ENCODE results near the gene CYP3A4. TPM values are rescaled to one million over a fixed set of nuclear protein-coding genes. Genes with fewer than 3 reads are reported as not detected.
A peak's percentile ranks its signal among the peaks of the same experiment; 100 is the strongest.
"Not testable (repeated sequence)": the region's sequence is repeated elsewhere in the genome, so short reads cannot be mapped to it uniquely, and the experiment has no call there.

The CYP3A4 gene
- 0.24 TPM for total RNA-seq

DNA sequence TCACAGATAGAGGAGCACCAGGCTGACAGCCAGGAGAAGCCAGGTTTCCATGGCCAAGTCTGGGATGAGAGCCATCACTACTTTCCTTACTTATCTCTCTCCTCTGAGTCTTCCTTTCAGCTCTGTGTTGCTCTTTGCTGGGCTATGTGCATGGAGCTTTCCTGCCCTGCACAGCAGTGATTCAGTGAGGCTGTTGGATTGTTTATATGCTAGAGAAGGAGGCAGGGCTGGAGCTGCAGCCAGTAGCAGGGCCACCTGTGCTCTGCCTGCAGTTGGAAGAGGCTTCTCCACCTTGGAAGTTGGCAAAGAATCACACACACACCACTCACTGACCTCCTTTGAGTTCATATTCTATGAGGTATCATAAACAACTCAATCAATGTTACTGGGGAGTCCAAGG lies at the start of gene CYP3A4:
TSS of gene CYP3A4 (minus strand) at position 178 of the 400 bp plus-strand sequence. CDS start at position 75, 103 bp downstream.
- ATAC-seq: no peak

DNA sequence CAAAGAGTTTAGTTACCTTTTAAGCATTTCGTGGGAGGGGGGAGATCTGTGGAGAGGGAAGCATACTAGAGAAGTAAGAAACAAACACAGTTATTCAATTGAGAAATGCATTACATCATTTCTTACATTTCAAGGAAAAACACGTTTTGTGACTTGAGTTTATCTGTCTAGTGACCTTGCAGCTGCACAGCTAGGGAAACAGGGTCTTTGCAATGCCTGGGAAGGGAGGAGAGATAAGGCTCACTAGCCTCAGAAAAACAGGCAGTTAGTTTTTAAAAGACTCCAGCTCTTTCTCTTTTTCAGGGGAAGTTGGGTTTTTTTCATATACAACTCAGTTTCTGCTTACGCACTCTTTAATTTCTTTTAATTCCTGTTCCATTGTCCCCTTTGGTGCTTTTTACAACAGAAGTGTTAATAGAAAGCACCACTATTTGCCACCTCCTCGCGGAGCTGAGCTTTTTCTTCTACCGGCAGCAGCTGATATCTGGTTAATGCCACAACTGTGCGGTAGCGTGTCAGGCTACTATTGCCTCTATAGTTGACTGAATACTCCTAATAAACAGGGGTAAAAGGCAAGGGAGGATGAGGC lies 49.4 kb upstream of the CYP3A4 start:
- ATAC-seq: no peak

GRCh38 chr7:99831595-99831994 lies 47.6 kb upstream of the CYP3A4 start:
- ATAC-seq: no peak

DNA sequence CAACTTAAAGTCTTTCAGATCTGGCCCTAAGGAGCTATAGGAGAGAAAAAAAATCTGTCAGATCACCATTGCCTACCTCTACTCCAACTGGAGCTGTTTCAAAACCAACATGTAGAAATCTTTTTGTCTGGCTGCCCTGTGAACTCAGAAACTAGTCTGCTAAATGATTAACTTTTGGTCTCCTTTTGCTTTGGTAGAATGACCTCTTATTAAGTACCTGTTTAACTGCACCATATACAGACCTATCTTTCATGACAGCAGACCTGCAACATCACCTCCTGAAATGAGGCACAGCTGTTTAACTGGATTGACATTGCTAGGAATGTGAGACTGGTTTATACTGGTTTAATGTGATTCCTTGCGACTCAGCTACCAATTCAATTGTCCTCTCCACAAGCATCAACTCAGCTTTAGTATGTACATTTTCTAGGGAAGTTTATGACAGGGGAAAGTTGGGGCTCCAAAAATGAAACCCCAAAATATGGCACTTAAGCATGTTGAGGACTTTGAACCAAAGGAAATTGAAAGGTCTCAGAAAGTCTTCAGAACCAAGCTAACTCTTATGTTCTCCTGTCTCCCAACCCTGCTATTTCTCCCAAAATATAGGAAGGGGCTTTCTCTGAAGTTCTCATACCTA lies 45.7 kb upstream of the CYP3A4 start:
- ATAC-seq: peak; percentile 91

DNA sequence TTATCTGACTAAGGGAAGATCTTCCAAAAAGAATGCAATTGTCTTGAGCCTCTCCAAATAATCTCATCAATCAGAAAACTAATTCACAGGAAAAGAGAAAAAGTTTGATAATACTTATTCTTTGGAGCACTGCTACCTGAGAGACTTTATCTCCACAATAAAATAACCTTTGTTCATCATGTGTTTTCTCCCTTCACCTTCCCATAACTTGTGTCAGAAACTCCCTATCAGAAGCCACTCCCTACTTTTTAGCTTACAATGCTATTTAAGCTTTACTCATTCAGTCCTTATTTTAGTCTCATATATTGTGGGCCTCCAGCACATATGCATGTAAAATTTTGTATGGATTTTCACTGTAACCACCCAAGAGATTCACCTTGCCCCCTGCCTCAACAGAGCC lies 44.8 kb upstream of the CYP3A4 start:
- ATAC-seq: no peak

GRCh38 chr7:99827040-99827778 lies 43.2 kb upstream of the CYP3A4 start:
- ATAC-seq: no peak

GRCh38 chr7:99825873-99826272 lies 41.9 kb upstream of the CYP3A4 start:
- ATAC-seq: no peak

- no peak for ATAC-seq
These were observed 41.5 kb upstream of the CYP3A4 start for GRCh38 chr7:99825452-99825851.

DNA sequence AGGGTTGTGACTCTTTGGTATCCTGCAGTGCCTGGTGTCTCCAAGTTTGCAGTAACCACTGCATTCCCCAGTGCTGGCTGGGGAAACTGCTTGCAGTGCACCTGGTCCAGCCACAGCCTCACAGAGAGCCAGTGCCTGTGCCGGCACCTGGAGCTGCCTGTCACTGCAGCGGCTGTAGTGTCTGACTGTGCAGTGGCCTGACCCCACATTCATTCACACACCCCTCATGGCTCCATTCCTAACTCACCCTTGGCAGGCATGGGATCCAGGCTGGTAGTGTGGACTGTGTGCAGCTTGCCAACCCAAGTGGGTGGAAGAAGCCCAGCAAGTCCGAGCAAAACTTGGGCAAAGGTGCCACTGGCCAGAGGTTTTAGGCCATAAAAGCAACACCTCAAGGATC lies 40.1 kb upstream of the CYP3A4 start:
- ATAC-seq: peak; percentile 20

- peak; percentile 40 for ATAC-seq
These were observed 39.0 kb upstream of the CYP3A4 start for GRCh38 chr7:99822731-99823718.

- ATAC-seq: no peak
These were observed 36.5 kb upstream of the CYP3A4 start for GRCh38 chr7:99820408-99821027.

DNA sequence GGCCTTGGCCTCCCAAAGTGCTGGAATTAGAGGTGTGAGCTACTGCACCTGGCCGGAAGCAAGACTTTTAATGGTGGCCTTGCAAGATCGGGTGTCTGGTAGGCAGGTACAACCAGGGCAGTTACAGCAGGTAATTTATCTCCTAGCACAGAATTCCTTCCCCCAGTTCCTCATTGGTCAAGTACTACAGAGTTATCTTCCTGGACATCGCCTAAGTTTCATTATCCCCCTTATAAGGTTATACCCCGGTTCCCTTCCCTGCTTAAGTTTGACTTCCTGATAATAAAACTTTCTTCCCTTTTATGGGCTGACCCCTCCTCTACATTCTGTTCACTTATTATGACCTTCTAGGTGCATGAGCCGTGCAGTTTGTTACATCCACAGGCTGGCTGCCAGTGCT lies 24.8 kb upstream of the CYP3A4 start:
- no peak for ATAC-seq

DNA sequence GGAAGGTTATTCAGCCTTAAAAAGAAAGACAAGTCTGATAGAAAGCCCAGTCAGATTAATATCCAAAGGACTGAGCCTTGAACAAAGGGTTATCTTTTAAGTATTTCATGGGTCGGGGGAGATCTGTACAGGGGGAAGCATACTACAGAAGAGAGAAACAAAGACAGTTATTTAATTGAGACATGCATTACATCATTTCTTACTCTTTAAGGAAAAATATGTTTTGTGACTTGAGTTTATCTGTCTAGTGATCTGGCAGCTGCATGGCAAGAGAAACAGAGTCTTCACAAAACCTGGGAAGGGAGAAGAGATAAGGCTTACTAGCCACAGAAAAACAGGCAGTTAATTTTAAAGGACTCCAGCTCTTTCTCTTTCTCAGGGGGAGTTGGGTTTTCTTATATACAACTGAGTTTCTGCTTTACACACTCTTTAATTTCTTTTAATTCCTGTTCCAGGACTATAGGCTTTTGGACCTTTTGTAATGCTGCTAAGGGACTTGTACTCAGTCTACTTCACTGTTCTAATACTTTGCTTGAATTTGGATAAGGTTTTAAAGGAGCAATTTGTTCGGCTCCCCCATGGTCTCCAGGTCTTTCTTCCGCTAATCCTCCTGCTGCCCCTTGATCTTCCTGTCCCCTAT lies 23.0 kb upstream of the CYP3A4 start:
- no peak for ATAC-seq

GRCh38 chr7:99805641-99806040 lies 21.7 kb upstream of the CYP3A4 start:
- no peak for ATAC-seq

DNA sequence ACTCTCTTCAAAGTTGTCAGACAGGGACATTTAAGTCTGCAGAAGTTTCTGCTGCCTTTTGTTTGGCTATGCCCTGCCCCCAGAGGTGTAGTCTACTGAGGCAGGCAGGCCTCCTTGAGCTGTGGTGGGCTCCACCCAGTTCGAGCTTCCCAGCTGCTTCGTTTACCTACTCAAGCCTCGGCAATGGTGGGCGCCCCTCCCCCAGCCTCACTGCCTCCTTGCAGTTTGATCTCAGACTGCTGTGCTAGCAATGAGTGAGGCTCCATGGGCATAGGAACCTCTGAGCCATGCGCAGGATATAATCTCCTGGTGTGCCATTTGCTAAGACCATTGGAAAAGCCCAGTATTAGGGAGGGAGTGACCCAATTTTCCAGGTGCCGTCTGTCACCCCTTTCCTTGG lies 19.1 kb upstream of the CYP3A4 start:
- ATAC-seq: not testable (repeated sequence)

GRCh38 chr7:99801407-99801806 lies 17.4 kb upstream of the CYP3A4 start:
- ATAC-seq: not testable (repeated sequence)

DNA sequence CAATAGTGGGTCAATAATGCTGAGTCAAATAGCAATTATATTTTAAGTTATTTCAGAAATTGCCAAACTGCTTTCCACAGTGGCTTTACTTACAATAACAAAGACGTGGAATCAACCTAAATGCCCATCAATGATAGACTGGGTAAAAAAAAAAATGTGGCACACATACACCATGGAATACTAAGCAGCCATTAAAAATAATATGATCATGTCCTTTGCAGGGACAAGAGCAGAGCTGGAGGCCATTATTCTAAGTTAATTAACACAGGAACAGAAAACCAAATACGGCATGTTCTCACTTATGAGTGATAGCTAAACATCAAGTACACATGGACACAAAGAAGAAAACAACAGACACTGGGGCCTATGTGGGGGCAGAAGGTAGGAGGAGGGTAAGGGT lies 15.0 kb upstream of the CYP3A4 start:
- no peak for ATAC-seq

- not testable (repeated sequence) for ATAC-seq
These were observed 11.9 kb upstream of the CYP3A4 start for GRCh38 chr7:99795864-99796263.

DNA sequence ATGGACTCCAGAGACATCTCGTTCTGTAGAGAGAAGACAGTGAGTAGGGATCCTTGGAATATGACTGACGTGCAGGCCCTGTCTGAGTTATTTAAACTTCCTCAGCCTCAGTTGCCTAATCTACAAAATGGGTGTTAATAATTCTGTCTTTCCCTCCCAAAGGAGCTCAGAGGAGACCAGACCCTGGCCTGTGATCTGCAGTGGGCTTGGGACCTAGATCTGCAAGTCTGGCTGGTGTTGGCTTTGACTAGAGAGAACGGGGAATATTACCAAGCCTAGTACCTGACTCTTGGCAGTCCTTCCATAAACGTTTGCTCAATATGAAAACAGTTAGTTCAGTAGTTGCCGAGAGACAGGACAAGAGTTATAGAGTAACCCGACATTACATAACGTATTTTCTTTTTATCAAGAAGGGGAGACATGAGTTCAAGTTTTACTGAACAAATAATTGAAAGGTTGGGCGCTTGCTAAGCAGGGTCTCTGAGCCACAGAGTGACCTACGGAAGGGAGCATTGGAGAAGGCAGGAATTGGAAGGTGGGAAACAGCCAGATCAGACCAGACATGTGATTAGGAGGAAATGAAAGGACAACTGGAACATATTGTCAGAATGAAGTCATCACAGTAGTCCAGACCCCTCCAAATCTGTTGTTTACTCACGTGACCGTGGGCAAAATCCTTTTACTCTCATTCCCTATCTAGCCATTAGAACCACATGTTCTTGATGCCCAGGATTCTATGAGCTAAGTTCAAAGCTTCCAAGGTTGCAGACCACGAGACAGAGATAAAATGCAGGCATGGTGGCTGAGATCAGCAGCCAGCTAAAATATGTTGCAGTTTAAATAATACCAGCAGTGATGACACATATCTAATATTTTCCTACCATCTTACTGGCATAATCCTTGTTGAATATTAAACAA lies 10.9 kb upstream of the CYP3A4 start:
- ATAC-seq: no peak

DNA sequence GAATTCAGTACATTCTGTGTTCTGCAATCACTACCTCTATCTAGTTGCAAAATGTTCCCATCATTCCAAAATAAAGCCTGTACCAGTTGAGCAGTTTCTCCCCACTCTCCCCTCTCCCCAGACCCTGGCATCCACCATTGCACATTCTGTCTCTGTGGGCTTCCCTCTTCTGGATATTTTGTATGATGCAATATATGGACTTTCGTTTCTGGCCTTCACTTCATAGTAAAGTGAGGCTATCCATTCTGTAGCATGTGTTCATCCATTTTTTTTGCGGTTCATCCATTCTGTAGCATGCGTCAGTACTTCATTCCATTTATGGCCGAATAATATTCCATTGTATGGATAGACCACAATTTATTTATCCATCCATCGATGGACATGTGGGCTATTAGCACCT lies 9.5 kb upstream of the CYP3A4 start:
- ATAC-seq: no peak

DNA sequence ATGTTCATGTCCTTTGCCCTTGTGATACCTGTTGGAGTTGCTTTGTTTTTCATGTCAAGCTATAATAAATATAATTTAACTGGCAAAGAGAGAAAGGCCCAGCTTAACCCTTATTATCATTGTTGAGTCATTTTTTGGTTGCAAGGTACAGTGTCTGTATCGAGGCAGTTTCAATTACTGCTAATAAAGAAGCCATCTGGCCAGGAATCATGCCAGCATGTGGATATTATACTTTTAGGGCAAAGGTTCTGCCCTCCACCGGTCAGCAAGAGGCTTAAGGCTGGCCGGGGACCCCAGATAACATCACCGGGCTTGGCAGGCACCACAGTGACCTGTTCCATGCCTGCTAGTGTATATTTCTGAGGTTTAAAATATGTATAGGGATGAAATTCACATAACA lies 9.0 kb upstream of the CYP3A4 start:
- no peak for ATAC-seq
